ENCODE results near the gene GCHFR. TPM values are rescaled to one million over a fixed set of nuclear protein-coding genes. Genes with fewer than 3 reads are reported as not detected.

The GCHFR gene
- total and polyA plus RNA-seq, 2 experiments from 2014 or later = 66.7 to 126 TPM

DNA sequence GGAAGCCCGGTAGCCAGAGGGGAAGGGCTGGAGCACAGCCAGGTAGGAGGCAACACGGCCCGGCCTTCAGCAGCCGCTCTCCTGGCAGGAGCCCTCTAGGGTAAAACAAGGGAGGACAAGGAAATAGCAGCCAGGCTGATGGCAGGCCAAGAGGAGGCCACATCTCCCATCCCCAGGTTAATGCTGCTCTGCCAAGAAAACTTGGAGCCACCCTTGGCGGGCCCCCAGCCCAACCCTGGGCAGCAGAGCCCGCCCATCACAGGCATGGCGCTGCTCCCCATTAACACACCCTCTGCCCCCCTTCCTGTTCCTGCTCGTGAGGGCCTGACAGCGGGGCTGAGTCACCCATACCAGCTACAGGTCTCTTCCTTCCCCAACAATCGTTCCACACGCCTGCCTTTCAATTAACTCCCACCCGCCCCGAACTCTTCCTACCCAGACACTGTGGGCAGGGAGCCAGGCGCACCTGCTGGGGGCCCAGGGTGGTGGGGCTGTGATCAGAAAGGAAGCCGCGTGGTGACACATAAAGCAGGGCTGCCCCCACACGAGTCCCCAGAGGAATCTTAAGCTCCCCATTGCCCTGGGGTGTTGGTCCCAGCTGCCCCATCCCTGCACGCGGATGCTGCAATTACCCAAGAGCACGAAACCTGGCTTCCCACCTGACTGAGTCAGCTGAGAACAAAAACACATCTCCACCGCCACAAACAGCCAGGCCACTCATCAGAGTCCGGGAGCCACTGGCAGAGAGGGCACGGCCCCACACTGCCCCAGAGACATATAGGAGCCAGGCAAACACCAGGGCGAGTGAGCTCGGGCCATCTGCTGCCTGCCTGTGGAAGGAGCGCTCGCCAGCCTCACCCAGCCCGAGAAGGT, 5.6 kb downstream of the GCHFR start, which contains the start of gene C15orf62:
TSS of gene C15orf62 (plus strand) at position 707 of the 873 bp plus-strand sequence. CDS start 516 bp downstream, outside the sequence.
- no peak within 1 kb of the TSS for H3K4me3 ChIP-seq
- H3K27me3 ChIP-seq = no peaks in the 10 kb centered on the region
- TF ChIP-seq, protein P1, sequence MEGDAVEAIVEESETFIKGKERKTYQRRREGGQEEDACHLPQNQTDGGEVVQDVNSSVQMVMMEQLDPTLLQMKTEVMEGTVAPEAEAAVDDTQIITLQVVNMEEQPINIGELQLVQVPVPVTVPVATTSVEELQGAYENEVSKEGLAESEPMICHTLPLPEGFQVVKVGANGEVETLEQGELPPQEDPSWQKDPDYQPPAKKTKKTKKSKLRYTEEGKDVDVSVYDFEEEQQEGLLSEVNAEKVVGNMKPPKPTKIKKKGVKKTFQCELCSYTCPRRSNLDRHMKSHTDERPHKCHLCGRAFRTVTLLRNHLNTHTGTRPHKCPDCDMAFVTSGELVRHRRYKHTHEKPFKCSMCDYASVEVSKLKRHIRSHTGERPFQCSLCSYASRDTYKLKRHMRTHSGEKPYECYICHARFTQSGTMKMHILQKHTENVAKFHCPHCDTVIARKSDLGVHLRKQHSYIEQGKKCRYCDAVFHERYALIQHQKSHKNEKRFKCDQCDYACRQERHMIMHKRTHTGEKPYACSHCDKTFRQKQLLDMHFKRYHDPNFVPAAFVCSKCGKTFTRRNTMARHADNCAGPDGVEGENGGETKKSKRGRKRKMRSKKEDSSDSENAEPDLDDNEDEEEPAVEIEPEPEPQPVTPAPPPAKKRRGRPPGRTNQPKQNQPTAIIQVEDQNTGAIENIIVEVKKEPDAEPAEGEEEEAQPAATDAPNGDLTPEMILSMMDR (IDR thresholded peaks at IDR 0.05; ENCODE audit: low read depth, low read length) = no peak
- no peaks in the 10 kb centered on the region for H3K36me3 ChIP-seq
- no peak within 1 kb of the TSS for H3K27ac ChIP-seq
- peak in 1 of 2 donors; percentile 34 for DNase-seq (ENCODE audit: low read depth in 1 of 2, low spot score in 1 of 2)
- no peaks in the 10 kb centered on the region for H3K4me1 ChIP-seq (ENCODE audit: low read depth)
- H3K9me3 ChIP-seq (ENCODE audit: low read depth) = no peaks in the 10 kb centered on the region

DNA sequence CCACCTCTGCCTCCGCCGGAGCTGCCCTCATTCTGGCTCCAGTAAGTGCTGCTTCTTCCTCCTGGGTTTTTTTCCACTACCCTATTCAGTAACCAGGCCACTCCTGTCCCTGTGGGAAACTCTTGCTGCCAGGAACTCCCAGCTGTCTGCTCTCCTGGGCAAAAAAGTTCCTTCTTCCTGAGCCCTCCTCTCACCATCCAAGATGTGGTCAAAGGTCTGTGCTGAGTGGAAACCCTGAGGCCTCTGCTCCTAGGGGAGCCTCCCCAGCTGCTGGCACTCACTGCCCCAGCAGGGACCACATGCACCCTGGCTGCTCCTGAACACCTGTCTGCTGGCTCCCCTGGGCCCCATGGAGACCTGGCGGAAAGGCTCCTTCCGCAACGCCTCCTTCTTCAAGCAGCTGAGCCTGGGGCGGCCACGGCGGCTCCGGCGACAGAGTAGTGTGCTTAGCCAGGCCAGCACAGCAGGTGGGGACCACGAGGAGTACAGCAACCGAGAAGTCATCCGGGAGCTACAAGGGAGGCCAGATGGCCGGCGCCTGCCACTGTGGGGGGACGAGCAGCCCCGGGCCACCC, 6.4 kb downstream of the GCHFR start:
- H3K4me3 ChIP-seq = no peak overlapping the region
- no peak for DNase-seq (ENCODE audit: low read depth in 1 of 2, low spot score in 1 of 2)
- H3K27me3 ChIP-seq = no peaks in the 10 kb centered on the region
- TF ChIP-seq, protein P1 (IDR thresholded peaks at IDR 0.05; ENCODE audit: low read depth, low read length) = no peak
- no peaks in the 10 kb centered on the region for H3K4me1 ChIP-seq (ENCODE audit: low read depth)
- H3K9me3 ChIP-seq (ENCODE audit: low read depth) = no peaks in the 10 kb centered on the region
- H3K27ac ChIP-seq = no peak overlapping the region
- H3K36me3 ChIP-seq = no peaks in the 10 kb centered on the region

DNA sequence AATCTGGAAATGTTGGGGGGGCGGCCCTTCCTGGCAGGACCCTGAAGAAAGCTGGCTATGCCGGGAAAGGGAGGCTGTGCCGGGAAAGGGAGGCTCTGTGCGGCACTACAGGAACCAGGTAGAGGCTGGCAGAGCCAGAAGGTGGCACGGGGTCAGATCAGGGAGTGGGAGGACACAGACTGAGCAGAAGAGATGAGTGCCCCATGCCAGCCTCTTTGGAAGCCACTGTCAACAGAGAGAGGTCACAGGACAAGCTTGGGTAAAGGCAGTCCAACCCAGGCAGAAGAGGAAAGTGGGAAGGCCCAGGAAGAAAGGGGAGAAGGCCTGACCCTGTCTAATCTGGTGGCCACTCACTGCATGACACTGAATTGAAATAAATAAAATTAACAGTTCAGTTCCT, 7.4 kb downstream of the GCHFR start:
- Histone ChIP-seq H3K27me3 (no peaks in the 10 kb centered on the region), H3K36me3 (no peaks in the 10 kb centered on the region), H3K9me3 (ENCODE audit: low read depth) (no peaks in the 10 kb centered on the region), H3K27ac (no peak overlapping the region), H3K4me3 (no peak overlapping the region), H3K4me1 (ENCODE audit: low read depth) (no peaks in the 10 kb centered on the region)
- no peak for DNase-seq (ENCODE audit: low read depth in 1 of 2, low spot score in 1 of 2)
- TF ChIP-seq, protein P1 (IDR thresholded peaks at IDR 0.05; ENCODE audit: low read depth, low read length) = no peak

DNA sequence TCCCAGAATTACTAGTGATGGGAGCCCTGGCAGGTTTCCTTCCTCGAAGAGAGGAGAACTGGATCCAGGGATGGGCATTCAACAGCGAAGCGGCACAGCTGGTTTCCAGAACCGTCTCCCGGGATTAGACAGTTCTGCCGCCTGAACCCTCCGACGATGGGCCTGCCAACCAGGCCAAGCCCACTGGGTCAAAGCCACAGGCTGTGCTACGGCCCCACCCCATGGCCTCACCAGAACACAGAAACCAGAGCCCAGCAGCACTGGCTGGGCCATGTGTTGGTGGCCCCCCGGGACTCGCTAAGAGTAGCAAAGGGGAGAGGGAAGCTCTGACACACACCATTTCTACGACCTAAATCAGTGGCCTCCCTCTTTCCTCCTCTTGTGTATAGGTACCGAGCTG, 8.1 kb downstream of the GCHFR start:
- no peak overlapping the region for H3K4me3 ChIP-seq
- no peaks in the 10 kb centered on the region for H3K9me3 ChIP-seq (ENCODE audit: low read depth)
- H3K4me1 ChIP-seq (ENCODE audit: low read depth) = no peaks in the 10 kb centered on the region
- DNase-seq (ENCODE audit: low read depth in 1 of 2, low spot score in 1 of 2) = no peak
- H3K36me3 ChIP-seq = no peaks in the 10 kb centered on the region
- no peak overlapping the region for H3K27ac ChIP-seq
- TF ChIP-seq, protein P1 (IDR thresholded peaks at IDR 0.05; ENCODE audit: low read depth, low read length) = no peak
- H3K27me3 ChIP-seq = no peaks in the 10 kb centered on the region

DNA sequence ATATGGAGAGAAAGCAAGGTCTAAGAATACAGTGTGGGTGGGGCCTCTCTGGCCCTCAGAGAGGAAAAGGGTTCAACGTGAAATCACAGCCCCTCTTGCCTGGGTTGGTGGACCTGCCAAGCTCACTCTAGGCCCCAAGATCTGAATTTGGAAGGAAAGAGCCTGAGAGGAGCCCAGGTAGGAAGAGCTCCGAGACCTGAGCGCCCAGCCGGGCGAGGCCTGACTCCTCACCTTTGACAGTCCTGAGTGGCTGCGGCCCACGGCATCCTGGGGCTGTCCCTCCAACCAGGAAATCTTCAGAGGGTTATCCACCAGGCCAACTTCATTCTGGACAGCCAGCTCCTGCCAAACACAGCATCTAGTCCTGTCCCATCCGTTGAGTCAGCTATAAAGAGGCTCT, 9.6 kb downstream of the GCHFR start:
- no peak overlapping the region for H3K4me3 ChIP-seq
- no peak for DNase-seq (ENCODE audit: low read depth in 1 of 2, low spot score in 1 of 2)
- H3K27ac ChIP-seq = no peak overlapping the region
- H3K9me3 ChIP-seq (ENCODE audit: low read depth) = no peaks in the 10 kb centered on the region
- H3K4me1 ChIP-seq (ENCODE audit: low read depth) = no peaks in the 10 kb centered on the region
- H3K27me3 ChIP-seq = no peaks in the 10 kb centered on the region
- H3K36me3 ChIP-seq = peaks cover 2% of the 10 kb centered on the region
- TF ChIP-seq, protein P1 (IDR thresholded peaks at IDR 0.05; ENCODE audit: low read depth, low read length) = no peak

Measured in cardiac muscle cell (in vitro differentiated cells and primary cell).